Heart left ventricle (tissue), 13 donors: Measurements from ENCODE around the gene LUC7L.

Source experiments
- CTCF ChIP-seq, 12 donors: fragments of 200-600 bp; sonication (generic) in 4 of 12; IDR thresholded peaks; one replicate each; pipeline versions ENCODE4 v1.5.0 to v1.8.0; 2018 to 2022; ENCODE audit warnings: antibody characterized with exemption in 12 of 12, mild to moderate bottlenecking in 5 of 12
- POLR2A ChIP-seq, 2 donors: fragments of 450-650 bp; IDR thresholded peaks; one replicate each; pipeline ENCODE4 v1.6.1; 2017; ENCODE audit warnings: antibody characterized with exemption in 2 of 2, mild to moderate bottlenecking in 2 of 2, moderate library complexity in 2 of 2
- donor health status: ischemic (EF 13 %, LVEDD 7.1; RV severe dilation, severe dysfunction).
- donor health status: DM: no; HTN: yes; CAD: no.
- donor health status: DM: no; HTN: no; CAD: no.
- donor health status: ischemic (EF 25% LVEDD 6.9; RV normal size, moderate dysfunction).
- donor health status: ischemic (EF 25% LVEDD 5.7; RV mildly dilated, moderate dysfunction).
- donor health status: ischemic (EF 35%, LVEDD 5.7; RV mildly dilated, moderate dysfunction).
- donor health status: nonischemic (EF 11% LVEDD 7.7; RV severe dilation, severe dysfunction).
- donor health status: DM: yes; HTN: yes; CAD: no.
- donor health status: PGD.
- donor health status: ischemic (EF 29% LVEDD 5.4; RV normal size, mild dysfunction).
- donor health status: nonischemic (EF 23%, LVEDD 6.1; RV moderate dilation, normal function).

- no peak for TF ChIP-seq CTCF (IDR thresholded peaks at IDR 0.05)
- TF ChIP-seq POLR2A (IDR thresholded peaks at IDR 0.05), result no peak
These were observed 44.0 kb downstream of the LUC7L start for GRCh38 chr16:185213-185612.
